ENCODE measurements around the gene CRYAB. TPM values are rescaled to one million over a fixed set of nuclear protein-coding genes. Genes with fewer than 3 reads are reported as not detected.

The CRYAB gene
- total and polyA plus RNA-seq, 2 of the 4 experiments (the other 2 are of a cell fraction): 6.5 to 19.5 TPM

DNA sequence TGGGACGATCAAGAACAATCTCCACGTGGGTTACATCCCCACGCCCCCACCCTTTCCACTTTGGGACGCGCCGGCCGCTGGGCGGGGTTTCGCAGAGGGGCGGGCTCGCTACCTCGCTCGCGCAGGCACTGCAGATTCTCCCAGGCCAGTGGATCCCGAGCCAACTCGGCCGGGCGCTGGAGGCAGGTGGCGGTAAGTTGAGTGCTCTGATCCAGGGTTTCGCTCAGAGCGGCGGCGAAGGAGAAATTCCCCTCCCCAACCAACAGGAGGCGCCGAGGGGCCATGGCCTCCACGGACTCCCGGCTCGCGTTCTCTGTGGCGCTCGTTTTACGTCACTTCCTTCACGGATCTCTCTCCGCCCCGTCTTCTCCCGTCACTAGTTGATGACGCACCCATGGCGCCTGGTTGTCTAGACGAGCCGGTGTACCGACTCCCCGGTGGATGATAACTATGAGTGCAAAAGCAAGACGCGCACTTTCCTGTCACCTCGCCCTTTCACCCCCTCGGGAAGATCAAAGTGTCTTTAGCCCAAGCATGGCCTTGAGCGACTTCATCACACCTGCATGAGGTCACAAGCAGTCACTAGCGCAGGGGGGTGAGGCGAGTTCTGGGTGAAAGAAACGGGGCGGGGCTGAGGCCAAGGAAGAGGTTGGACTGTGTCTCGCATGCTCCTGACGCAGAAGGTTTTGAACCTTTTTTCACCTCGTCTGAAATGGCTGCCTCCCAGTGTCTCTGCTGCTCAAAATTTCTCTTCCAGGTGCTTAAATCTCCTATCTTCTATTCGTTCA lies 32.5 kb downstream of the CRYAB start, which contains the start of the genes CFAP68 and FDXACB1:
Gene CFAP68 (plus strand): TSS at position 693 of the 788 bp plus-strand sequence. CDS start 20 bp downstream, at position 713.
Gene FDXACB1 (minus strand): TSS at position 317 of the 788 bp plus-strand sequence. CDS start 33 bp downstream, at position 284.
- H3K23ac ChIP-seq (ENCODE audit: low read depth, low read length): peak within 1 kb of the TSS; percentile 99
- peak within 1 kb of the TSS; percentile 99 for H2BK120ac ChIP-seq (ENCODE audit: low read depth, low read length)
- DNase-seq: peak; percentile 97
- 0% methylated on average over 14 of the region's 55 CpGs; no CpG with 5 or more reads in 1 of the 2 experiments for WGBS, 2 experiments (ENCODE audit: extremely low coverage in 2 of 2, insufficient read length in 1 of 2)
- no peaks in the 10 kb centered on the region for H4K20me1 ChIP-seq (ENCODE audit: insufficient read depth, low read length)
- intact Hi-C loops (cut with micrococcal nuclease): loop anchor here (1.0 to 10.0 kb wide), 10 partner anchors 48 to 401 kb away; partner anchors contain the start of genes DIXDC1, DLAT, NKAPD1 and PIH1D2
- peak within 1 kb of the TSS; percentile 88 for H2AK5ac ChIP-seq (ENCODE audit: low read depth, low read length)
- in situ Hi-C loops (cut with MboI; ENCODE audit: low sequenced_read_pairs): loop anchor here (5.0 kb wide), 1 partner anchor 113 kb away; no protein-coding TSS in a partner anchor
- peak within 1 kb of the TSS; percentile 100 for H3K14ac ChIP-seq (replicated peaks; ENCODE audit: low read depth, low read length)
- H3K4me2 ChIP-seq (ENCODE audit: low read depth, low read length): peak within 1 kb of the TSS; percentile 77
- TF ChIP-seq MAZ (IDR thresholded peaks at IDR 0.05; ENCODE audit: borderline replicate concordance, low read depth, low read length) (peak; percentile 80; the same call in 1 of the 2 replicates), RAD21 (IDR thresholded peaks at IDR 0.05; ENCODE audit: low read length) (peak; percentile 97), RCOR1 (IDR thresholded peaks at IDR 0.05; ENCODE audit: insufficient replicate concordance, low read length) (no peak), FOS (IDR thresholded peaks at IDR 0.05; ENCODE audit: low read depth, low read length) (peak; percentile 57), POLR2A (IDR thresholded peaks at IDR 0.05; ENCODE audit: low read depth, low read length) (peak; percentile 34; the same call in 1 of the 2 replicates), MAFK (IDR thresholded peaks at IDR 0.05; ENCODE audit: low read depth, low read length) (no peak), MXI1 (IDR thresholded peaks at IDR 0.05; ENCODE audit: borderline replicate concordance, low read depth, low read length) (0 out of 2 replicates have a peak, but pooled peaks have one; percentile 80), SMC3 (IDR thresholded peaks at IDR 0.05; ENCODE audit: low read depth, low read length) (peak; percentile 93)
- TF ChIP-seq, protein P1, sequence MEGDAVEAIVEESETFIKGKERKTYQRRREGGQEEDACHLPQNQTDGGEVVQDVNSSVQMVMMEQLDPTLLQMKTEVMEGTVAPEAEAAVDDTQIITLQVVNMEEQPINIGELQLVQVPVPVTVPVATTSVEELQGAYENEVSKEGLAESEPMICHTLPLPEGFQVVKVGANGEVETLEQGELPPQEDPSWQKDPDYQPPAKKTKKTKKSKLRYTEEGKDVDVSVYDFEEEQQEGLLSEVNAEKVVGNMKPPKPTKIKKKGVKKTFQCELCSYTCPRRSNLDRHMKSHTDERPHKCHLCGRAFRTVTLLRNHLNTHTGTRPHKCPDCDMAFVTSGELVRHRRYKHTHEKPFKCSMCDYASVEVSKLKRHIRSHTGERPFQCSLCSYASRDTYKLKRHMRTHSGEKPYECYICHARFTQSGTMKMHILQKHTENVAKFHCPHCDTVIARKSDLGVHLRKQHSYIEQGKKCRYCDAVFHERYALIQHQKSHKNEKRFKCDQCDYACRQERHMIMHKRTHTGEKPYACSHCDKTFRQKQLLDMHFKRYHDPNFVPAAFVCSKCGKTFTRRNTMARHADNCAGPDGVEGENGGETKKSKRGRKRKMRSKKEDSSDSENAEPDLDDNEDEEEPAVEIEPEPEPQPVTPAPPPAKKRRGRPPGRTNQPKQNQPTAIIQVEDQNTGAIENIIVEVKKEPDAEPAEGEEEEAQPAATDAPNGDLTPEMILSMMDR (conservative IDR thresholded peaks at IDR 0.05; ENCODE audit: low read depth, low read length): peak; percentile 99
- TF ChIP-seq, protein P2, sequence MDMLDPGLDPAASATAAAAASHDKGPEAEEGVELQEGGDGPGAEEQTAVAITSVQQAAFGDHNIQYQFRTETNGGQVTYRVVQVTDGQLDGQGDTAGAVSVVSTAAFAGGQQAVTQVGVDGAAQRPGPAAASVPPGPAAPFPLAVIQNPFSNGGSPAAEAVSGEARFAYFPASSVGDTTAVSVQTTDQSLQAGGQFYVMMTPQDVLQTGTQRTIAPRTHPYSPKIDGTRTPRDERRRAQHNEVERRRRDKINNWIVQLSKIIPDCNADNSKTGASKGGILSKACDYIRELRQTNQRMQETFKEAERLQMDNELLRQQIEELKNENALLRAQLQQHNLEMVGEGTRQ (IDR thresholded peaks at IDR 0.05; ENCODE audit: low read depth, low read length): peak; percentile 11; the same call in 1 of the 2 replicates
- peak within 1 kb of the TSS; percentile 88 for H3K27ac ChIP-seq (ENCODE audit: insufficient read depth, low read length)
- H3K4me3 ChIP-seq (ENCODE audit: insufficient read depth, low read depth, low read length): peak within 1 kb of the TSS; percentile 71
- CTCF ChIA-PET: interaction anchor here (0.8 kb wide), 1 partner anchor 119 kb away, joined by 3 read pairs; no protein-coding TSS in a partner anchor
- no peaks in the 10 kb centered on the region; the same call in 1 of the 2 replicates for H3K36me3 ChIP-seq (ENCODE audit: control insufficient read depth, insufficient read depth, low read length)
- peak within 1 kb of the TSS; percentile 97 for H3K56ac ChIP-seq (ENCODE audit: extremely low read depth, insufficient read depth, low read length)
- peak within 1 kb of the TSS; percentile 97; the same call in 2 of the 3 replicates for H2BK15ac ChIP-seq (ENCODE audit: low read depth, low read length)
- H3K27me3 ChIP-seq (ENCODE audit: control insufficient read depth, insufficient read depth, low read length): no peaks in the 10 kb centered on the region
- peaks cover 0 to 11% of the 10 kb centered on the region in 2 experiments; a peak in 3 of 4 replicates for H3K79me1 ChIP-seq (ENCODE audit: low read depth in 1 of 2, low read length in 2 of 2)
- H3K4ac ChIP-seq (ENCODE audit: low read depth, low read length): peak within 1 kb of the TSS; percentile 100
- POLR2A ChIA-PET (ENCODE audit: unreplicated experiment): no interaction called here
- peak; percentile 95 for ATAC-seq (ENCODE audit: low read depth)
- H3K9me3 ChIP-seq (ENCODE audit: control insufficient read depth, insufficient read depth, low read length): no peaks in the 10 kb centered on the region
- dilution Hi-C loops (cut with HindIII; ENCODE audit: low sequenced_read_pairs, unreplicated experiment): no loop called here
- peaks cover 3% of the 10 kb centered on the region; the same call in 1 of the 2 replicates for H3K4me1 ChIP-seq (ENCODE audit: control insufficient read depth, insufficient read depth, low read length)
- peak within 1 kb of the TSS; percentile 78 for H3K9ac ChIP-seq (ENCODE audit: low read depth, low read length)
- H3K18ac ChIP-seq (ENCODE audit: low read depth, low read length): peak within 1 kb of the TSS; percentile 92
- peak within 1 kb of the TSS; percentile 95 for H2BK5ac ChIP-seq (ENCODE audit: low read depth, low read length, poor library complexity, severe bottlenecking)
- peak within 1 kb of the TSS; percentile 100 for H4K91ac ChIP-seq (ENCODE audit: insufficient read depth, low read depth, low read length)
- H2AK9ac ChIP-seq (replicated peaks; ENCODE audit: low read depth, low read length, poor library complexity): peak within 1 kb of the TSS; percentile 93
- no TSS peak for BruUV-seq (replicated peaks)
- H3K9me1 ChIP-seq (ENCODE audit: insufficient read depth, low read length): peaks cover 3% of the 10 kb centered on the region; the same call in 1 of the 2 replicates
- peak within 1 kb of the TSS; percentile 100 for H2AFZ ChIP-seq (replicated peaks; ENCODE audit: low read length, poor library complexity)
- H4K8ac ChIP-seq (ENCODE audit: low read depth in 2 of 2, low read length in 2 of 2): peak within 1 kb of the TSS; percentile 87 to 100
- peak within 1 kb of the TSS; percentile 97 for H4K5ac ChIP-seq (ENCODE audit: low read depth, low read length)
- peak within 1 kb of the TSS; percentile 95 for H2BK20ac ChIP-seq (ENCODE audit: low read depth, low read length)
